SH-SY5Y (cell line): ENCODE results near the gene TBC1D24.

ENCODE experiments used
- GATA2 ChIP-seq: IDR thresholded peaks from 2 replicates; pipeline ENCODE4 v1.6.1; 2011; ENCODE audit warnings: mild to moderate bottlenecking, low read depth, low read length
- GATA3 ChIP-seq: IDR thresholded peaks from 2 replicates; pipeline ENCODE4 v1.6.1; 2011; ENCODE audit warnings: low read depth, mild to moderate bottlenecking, low read length, moderate library complexity

TBC1D24 gene

GRCh38 chr16:2462031-2462866 is 12.7 kb upstream of the TBC1D24 start:
- TF ChIP-seq GATA2 (no peak), GATA3 (no peak)

- no peak for TF ChIP-seq GATA2
- TF ChIP-seq GATA3, result no peak
Measured at GRCh38 chr16:2464333-2464732, 10.6 kb upstream of the TBC1D24 start.

- no peak for TF ChIP-seq GATA3
- no peak for TF ChIP-seq GATA2
Measured at GRCh38 chr16:2465653-2466415, 9.1 kb upstream of the TBC1D24 start.

GRCh38 chr16:2466667-2467527 is 8.0 kb upstream of the TBC1D24 start:
- TF ChIP-seq GATA3, result no peak
- TF ChIP-seq GATA2, result no peak

GRCh38 chr16:2467528-2468232 is 7.2 kb upstream of the TBC1D24 start:
- TF ChIP-seq GATA2, result no peak
- no peak for TF ChIP-seq GATA3

GRCh38 chr16:2468233-2468724 is 6.6 kb upstream of the TBC1D24 start:
- TF ChIP-seq GATA2 (no peak), GATA3 (no peak)

- no peak for TF ChIP-seq GATA3
- TF ChIP-seq GATA2, result peak; percentile 12; the same call in 1 of the 2 replicates
Measured at GRCh38 chr16:2468725-2469398, 6.1 kb upstream of the TBC1D24 start.

- TF ChIP-seq GATA2, result no peak
- no peak for TF ChIP-seq GATA3
Measured at GRCh38 chr16:2469399-2470233, 5.3 kb upstream of the TBC1D24 start.

GRCh38 chr16:2470234-2470601 is 4.7 kb upstream of the TBC1D24 start:
- TF ChIP-seq GATA2 (no peak), GATA3 (no peak)

GRCh38 chr16:2470603-2471015 is 4.3 kb upstream of the TBC1D24 start:
- TF ChIP-seq GATA3, result no peak
- no peak for TF ChIP-seq GATA2

- TF ChIP-seq GATA2 (no peak), GATA3 (no peak)
Measured at GRCh38 chr16:2471016-2471652, 3.8 kb upstream of the TBC1D24 start, which contains the start of gene NTN3. NTN3 (plus strand) TSS chr16:2471297; CDS start chr16:2471702, 405 bp downstream.
